ENCODE data around the gene ABCB4.

ABCB4 gene

GRCh38 chr7:87435546-87435945 is 39.9 kb downstream of the ABCB4 start:
- no peak for ATAC-seq (replicated peaks)
- Mint-ChIP-seq H3K36me3 (ENCODE audit: insufficient read depth) (no peaks in the 10 kb centered on the region), H3K4me3 (no peak overlapping the region), H3K4me1 (ENCODE audit: low read depth in 2 of 2) (no peaks in the 10 kb centered on the region), H3K27me3 (peaks cover 0 to 9% of the 10 kb centered on the region in 2 donors), H3K27ac (no peak overlapping the region), H3K9me3 (no peaks in the 10 kb centered on the region)
- DNase-seq: no peak

- ATAC-seq (replicated peaks) (no peak), DNase-seq (no peak)
- Mint-ChIP-seq H3K27ac (no peak overlapping the region), H3K27me3 (peaks cover 10 to 19% of the 10 kb centered on the region in 2 donors), H3K4me1 (ENCODE audit: low read depth in 2 of 2) (no peaks in the 10 kb centered on the region), H3K9me3 (no peaks in the 10 kb centered on the region), H3K36me3 (ENCODE audit: insufficient read depth) (no peaks in the 10 kb centered on the region), H3K4me3 (no peak overlapping the region)
Measured at GRCh38 chr7:87432536-87432935, 42.9 kb downstream of the ABCB4 start.

- Mint-ChIP-seq H3K9me3 (no peaks in the 10 kb centered on the region), H3K27ac (no peak overlapping the region), H3K27me3 (peaks cover 16 to 31% of the 10 kb centered on the region in 2 donors), H3K4me3 (no peak overlapping the region), H3K36me3 (ENCODE audit: insufficient read depth) (no peaks in the 10 kb centered on the region), H3K4me1 (ENCODE audit: low read depth in 2 of 2) (no peaks in the 10 kb centered on the region)
- ATAC-seq (replicated peaks) (no peak), DNase-seq (no peak)
Measured at GRCh38 chr7:87427288-87427687, 48.2 kb downstream of the ABCB4 start.

GRCh38 chr7:87426160-87426559 is 49.3 kb downstream of the ABCB4 start:
- no peaks in the 10 kb centered on the region for H3K4me1 Mint-ChIP-seq (ENCODE audit: low read depth in 2 of 2)
- no peaks in the 10 kb centered on the region for H3K9me3 Mint-ChIP-seq
- no peak for ATAC-seq (replicated peaks)
- no peak overlapping the region for H3K27ac Mint-ChIP-seq
- no peak for DNase-seq
- no peaks in the 10 kb centered on the region for H3K36me3 Mint-ChIP-seq (ENCODE audit: insufficient read depth)
- peaks cover 17 to 27% of the 10 kb centered on the region in 2 donors for H3K27me3 Mint-ChIP-seq
- H3K4me3 Mint-ChIP-seq: no peak overlapping the region

- Mint-ChIP-seq H3K4me1 (ENCODE audit: low read depth in 2 of 2) (no peaks in the 10 kb centered on the region), H3K4me3 (no peak overlapping the region), H3K9me3 (no peaks in the 10 kb centered on the region)
Measured at GRCh38 chr7:87424075-87424474, 51.4 kb downstream of the ABCB4 start.

GRCh38 chr7:87420173-87420572 is 55.3 kb downstream of the ABCB4 start:
- no peaks in the 10 kb centered on the region for H3K4me1 Mint-ChIP-seq (ENCODE audit: low read depth in 2 of 2)
- DNase-seq: no peak
- H3K4me3 Mint-ChIP-seq: no peak overlapping the region
- H3K27ac Mint-ChIP-seq: no peak overlapping the region
- peaks cover 7 to 15% of the 10 kb centered on the region in 2 donors for H3K27me3 Mint-ChIP-seq
- no peaks in the 10 kb centered on the region for H3K9me3 Mint-ChIP-seq
- no peaks in the 10 kb centered on the region for H3K36me3 Mint-ChIP-seq (ENCODE audit: insufficient read depth)
- no peak for ATAC-seq (replicated peaks)

More at GRCh38 chr7:87424075-87424474, 51.4 kb downstream of the ABCB4 start:
- Mint-ChIP-seq H3K27me3 (peaks cover 23% of the 10 kb centered on the region in 2 donors), H3K27ac (no peak overlapping the region), H3K36me3 (ENCODE audit: insufficient read depth) (no peaks in the 10 kb centered on the region)
- no peak for ATAC-seq (replicated peaks)
- no peak for DNase-seq

- Mint-ChIP-seq H3K36me3 (ENCODE audit: insufficient read depth) (no peaks in the 10 kb centered on the region), H3K27me3 (peaks cover 7 to 8% of the 10 kb centered on the region in 2 donors), H3K27ac (no peak overlapping the region), H3K9me3 (no peaks in the 10 kb centered on the region), H3K4me3 (no peak overlapping the region), H3K4me1 (ENCODE audit: low read depth in 2 of 2) (no peaks in the 10 kb centered on the region)
- ATAC-seq (replicated peaks) (peak; percentile 85), DNase-seq (peak; percentile 72 to 77 (median 76))
Measured at GRCh38 chr7:87416682-87417587, 58.5 kb downstream of the ABCB4 start.

GRCh38 chr7:87414794-87415188 is 60.7 kb downstream of the ABCB4 start:
- DNase-seq: no peak
- Mint-ChIP-seq H3K4me3 (no peak overlapping the region), H3K27ac (no peak overlapping the region), H3K27me3 (peaks cover 0 to 13% of the 10 kb centered on the region in 2 donors), H3K4me1 (ENCODE audit: low read depth in 2 of 2) (no peaks in the 10 kb centered on the region), H3K36me3 (ENCODE audit: insufficient read depth) (no peaks in the 10 kb centered on the region), H3K9me3 (no peaks in the 10 kb centered on the region)
- ATAC-seq (replicated peaks): no peak

- Mint-ChIP-seq H3K4me1 (ENCODE audit: low read depth in 2 of 2) (no peaks in the 10 kb centered on the region), H3K36me3 (ENCODE audit: insufficient read depth) (no peaks in the 10 kb centered on the region), H3K27ac (no peak overlapping the region), H3K9me3 (no peaks in the 10 kb centered on the region), H3K4me3 (no peak overlapping the region), H3K27me3 (peaks cover 0 to 13% of the 10 kb centered on the region in 2 donors)
- DNase-seq (no peak), ATAC-seq (replicated peaks) (no peak)
Measured at GRCh38 chr7:87413951-87414793, 61.3 kb downstream of the ABCB4 start.

- no peak for ATAC-seq (replicated peaks)
- Mint-ChIP-seq H3K27ac (no peak overlapping the region), H3K9me3 (no peaks in the 10 kb centered on the region), H3K36me3 (ENCODE audit: insufficient read depth) (no peaks in the 10 kb centered on the region), H3K27me3 (peaks cover 0 to 12% of the 10 kb centered on the region in 2 donors), H3K4me1 (ENCODE audit: low read depth in 2 of 2) (no peaks in the 10 kb centered on the region), H3K4me3 (no peak overlapping the region)
- DNase-seq: no peak
Measured at GRCh38 chr7:87413029-87413428, 62.5 kb downstream of the ABCB4 start.

GRCh38 chr7:87411186-87411585 is 64.3 kb downstream of the ABCB4 start:
- ATAC-seq (replicated peaks) (no peak), DNase-seq (no peak)
- no peaks in the 10 kb centered on the region for H3K4me1 Mint-ChIP-seq (ENCODE audit: low read depth in 2 of 2)
- peaks cover 0 to 10% of the 10 kb centered on the region in 2 donors for H3K27me3 Mint-ChIP-seq
- H3K4me3 Mint-ChIP-seq: no peak overlapping the region
- no peaks in the 10 kb centered on the region for H3K36me3 Mint-ChIP-seq (ENCODE audit: insufficient read depth)
- no peaks in the 10 kb centered on the region for H3K9me3 Mint-ChIP-seq
- no peak overlapping the region for H3K27ac Mint-ChIP-seq

GRCh38 chr7:87404674-87405073 is 70.8 kb downstream of the ABCB4 start:
- Mint-ChIP-seq H3K9me3 (no peaks in the 10 kb centered on the region), H3K27ac (no peak overlapping the region), H3K4me1 (ENCODE audit: low read depth in 2 of 2) (no peaks in the 10 kb centered on the region), H3K4me3 (no peak overlapping the region), H3K27me3 (peaks cover 0 to 5% of the 10 kb centered on the region in 2 donors), H3K36me3 (ENCODE audit: insufficient read depth) (no peaks in the 10 kb centered on the region)
- ATAC-seq (replicated peaks): no peak
- no peak for DNase-seq

- Mint-ChIP-seq H3K36me3 (ENCODE audit: insufficient read depth) (peaks cover 6% of the 10 kb centered on the region), H3K27me3 (no peaks in the 10 kb centered on the region), H3K4me3 (no peak overlapping the region), H3K9me3 (no peaks in the 10 kb centered on the region), H3K27ac (no peak overlapping the region), H3K4me1 (ENCODE audit: low read depth in 2 of 2) (no peaks in the 10 kb centered on the region)
- no peak for ATAC-seq (replicated peaks)
- DNase-seq: no peak
Measured at GRCh38 chr7:87398446-87398845, 77.0 kb downstream of the ABCB4 start.
